HCT116 (cell line): ENCODE data around the gene CD8B2. TPM values are rescaled to one million over a fixed set of nuclear protein-coding genes. Genes with fewer than 3 reads are reported as not detected.
A peak's percentile ranks its signal among the peaks of the same experiment; 100 is the strongest.
"Not testable (repeated sequence)": the region's sequence is repeated elsewhere in the genome, so short reads cannot be mapped to it uniquely, and the experiment has no call there.

Source experiments
- ATAC-seq: fragments of 200-7000 bp; cut with Tn5 transposase; 2 replicates; pipeline ENCODE4 v1.9.1; 2020; ENCODE audit warnings: mild to moderate bottlenecking, moderate library complexity
- Bru-seq: library from RNA; stranded (reverse); fragments of 400-500 nt; gene quantifications from one replicate; lab custom pipeline; 2021; lab: Mats Ljungman, UMichigan
- BruChase-seq, 2 experiments: library from RNA; stranded (reverse); fragments of 400-500 nt; gene quantifications; one replicate each; lab custom pipeline; 2021; lab: Mats Ljungman, UMichigan
- BruUV-seq: library from RNA; stranded (reverse); fragments of 400-500 nt; replicated peaks from 2 replicates; lab custom pipeline; 2021; lab: Mats Ljungman, UMichigan
- CTCF ChIA-PET: fragments of 300-600 bp; sonication (Branson Sonifier 250); formaldehyde crosslinking; loops from one replicate; lab custom pipeline; 2021; ENCODE audit warnings: antibody characterized with exemption; lab: Charles Lee
- POLR2A ChIA-PET: fragments of 300-600, 350-600 bp; sonication (Branson Sonifier 250); formaldehyde crosslinking; loops from one replicate; lab custom pipeline; 2021; ENCODE audit warnings: antibody characterized with exemption; lab: Charles Lee
- RAD21 ChIA-PET, 2 experiments: fragments of 300-600 bp; sonication (Branson Sonifier 250); formaldehyde crosslinking; loops; one replicate each; lab custom pipeline; 2023; ENCODE audit warnings: low total read pairs in 2 of 2; ENCODE audit not compliant: uncharacterized antibody in 2 of 2, unreplicated experiment in 2 of 2, low non-redundant PET in 1 of 2; lab: Charles Lee
- DNase-seq: peaks from one replicate; pipeline ENCODE4 v3.0.0-alpha.2; 2010; ENCODE audit warnings: low read depth, low spot score
- H2AFZ ChIP-seq: fragments of 200-600 bp; shearing (Covaris generic), sonication (generic); 2 replicates; pipeline ENCODE4 v1.6.1; 2017; ENCODE audit warnings: low read depth, mixed run types, mixed read lengths, antibody characterized with exemption, low read length; ENCODE audit not compliant: poor library complexity, severe bottlenecking
- H3K27ac ChIP-seq: 2 replicates; pipeline ENCODE4 v1.5.1; 2012; ENCODE audit warnings: low read depth, low read length
- H3K27me3 ChIP-seq: fragments of 200-600 bp; sonication (generic); 2 replicates; pipeline ENCODE4 v1.6.1; 2016; ENCODE audit warnings: mixed run types, low read length, mixed read lengths; ENCODE audit not compliant: insufficient read depth
- H3K36me3 ChIP-seq, 2 experiments: fragments of 200-500 bp in 1 of 2; fragments of 200-600 bp in 1 of 2; sonication (Bioruptor generic) in 1 of 2; sonication (generic) in 1 of 2; 2 replicates each; pipeline versions ENCODE4 v1.5.1 to v1.6.1; 2014 to 2016; ENCODE audit warnings: low read length in 2 of 2, inconsistent platforms in 1 of 2, mixed read lengths in 1 of 2, mixed run types in 1 of 2; ENCODE audit not compliant: insufficient read depth in 2 of 2, control insufficient read depth in 1 of 2
- H3K4me1 ChIP-seq, 2 experiments: fragments of 200-600 bp in 1 of 2; sonication (generic) in 1 of 2; 2 replicates each; pipeline versions ENCODE4 v1.5.1 to v1.6.1; 2012 to 2017; ENCODE audit warnings: low read length in 2 of 2, inconsistent platforms in 1 of 2, mild to moderate bottlenecking in 1 of 2, mixed read lengths in 1 of 2, mixed run types in 1 of 2, moderate library complexity in 1 of 2; ENCODE audit not compliant: insufficient read depth in 2 of 2, control insufficient read depth in 1 of 2
- H3K4me2 ChIP-seq: fragments of 200-600 bp; sonication (generic); 2 replicates; pipeline ENCODE4 v1.6.1; 2017; ENCODE audit warnings: mixed run types, low read length, mixed read lengths
- H3K4me3 ChIP-seq, 2 experiments: fragments of 200-600 bp in 1 of 2; sonication (generic) in 1 of 2; replicated peaks in 1 of 2; 2 replicates each; pipeline ENCODE4 v1.5.1; 2011 to 2016; ENCODE audit warnings: low read length in 2 of 2, control low read depth in 1 of 2, low read depth in 1 of 2, mild to moderate bottlenecking in 1 of 2, mixed read lengths in 1 of 2, mixed run types in 1 of 2
- H3K79me2 ChIP-seq: fragments of 200-600 bp; sonication (generic); 2 replicates; pipeline ENCODE4 v1.6.1; 2017; ENCODE audit warnings: mild to moderate bottlenecking, mixed run types, low read length, moderate library complexity, mixed read lengths; ENCODE audit not compliant: insufficient read depth
- H3K9ac ChIP-seq: fragments of 200-600 bp; sonication (generic); 2 replicates; pipeline ENCODE4 v1.6.1; 2016; ENCODE audit warnings: low read length, mixed read lengths
- H3K9me2 ChIP-seq: fragments of 200-600 bp; sonication (generic), shearing (Covaris generic); 2 replicates; pipeline ENCODE4 v1.6.1; 2017; ENCODE audit warnings: mixed run types, mild to moderate bottlenecking, moderate library complexity; ENCODE audit not compliant: insufficient read depth
- H3K9me3 ChIP-seq, 2 experiments: fragments of 200-500 bp in 1 of 2; fragments of 200-600 bp in 1 of 2; sonication (Bioruptor generic) in 1 of 2; sonication (generic) in 1 of 2; 2 replicates each; pipeline ENCODE4 v1.6.1; 2014 to 2017; ENCODE audit warnings: low read length in 2 of 2, mixed read lengths in 2 of 2, inconsistent platforms in 1 of 2, low read depth in 1 of 2, mild to moderate bottlenecking in 1 of 2, mixed run types in 1 of 2, moderate library complexity in 1 of 2; ENCODE audit not compliant: control insufficient read depth in 1 of 2, insufficient read depth in 1 of 2
- H4K20me1 ChIP-seq: fragments of 200-600 bp; sonication (generic), shearing (Covaris generic); 2 replicates; pipeline ENCODE4 v1.6.1; 2017; ENCODE audit warnings: mixed run types, mild to moderate bottlenecking, moderate library complexity; ENCODE audit not compliant: insufficient read depth
- intact Hi-C: fragments of 100-400 bp; cut with micrococcal nuclease; formaldehyde crosslinking; loops from 2 replicates; pipeline ENCODE4 v1.10.0; 2022
- long read RNA-seq: library from polyadenylated mRNA; unstranded; transcript quantifications from one replicate; pipeline ENCODE4 v2.0.0, GENCODE V29; 2021; ENCODE audit not compliant: unreplicated experiment
- polyA plus RNA-seq: library from polyadenylated mRNA; unstranded; fragments of >200 nt; gene quantifications from 2 replicates; pipeline ENCODE4 v1.2.1, GENCODE V29; 2012; ENCODE audit warnings: missing spikeins
- total RNA-seq: library from RNA; stranded (reverse); gene quantifications from one replicate; pipeline ENCODE4 v1.2.1, GENCODE V29; 2021; ENCODE audit not compliant: unreplicated experiment
- TF ChIP-seq, protein P1 (sequence below), 3 experiments: fragments of 200-600 bp in 1 of 3; sonication (generic) in 1 of 3; IDR thresholded peaks in 2 of 3; conservative IDR thresholded peaks in 1 of 3; 2 replicates each; pipeline ENCODE4 v1.5.1; 2012 to 2017; ENCODE audit warnings: low read depth in 2 of 3, low read length in 2 of 3, antibody characterized with exemption in 1 of 3, borderline replicate concordance in 1 of 3, control low read depth in 1 of 3, mild to moderate bottlenecking in 1 of 3, mixed read lengths in 1 of 3, mixed run types in 1 of 3, moderate library complexity in 1 of 3; ENCODE audit not compliant: insufficient read depth in 1 of 3

The CD8B2 gene
- total RNA-seq (not detected), Bru-seq, nascent RNA (not detected), BruChase-seq, experiment 1, labeled RNA remaining after a 6-hour chase (not detected), BruChase-seq, experiment 2, labeled RNA remaining after a 2-hour chase (not detected)
- polyA plus RNA-seq = not detected in 2 replicates
- long read RNA-seq = 0 reads

- H3K36me3 ChIP-seq, ATAC-seq, H3K9me3 ChIP-seq, H3K79me2 ChIP-seq, H2AFZ ChIP-seq, H3K9me2 ChIP-seq, H3K9ac ChIP-seq, BruUV-seq, H4K20me1 ChIP-seq, CTCF ChIA-PET, H3K27me3 ChIP-seq, H3K4me3 ChIP-seq, RAD21 ChIA-PET, H3K27ac ChIP-seq, DNase-seq, H3K4me2 ChIP-seq, intact Hi-C loops, POLR2A ChIA-PET, H3K4me1 ChIP-seq: not testable (repeated sequence)
Observed at GRCh38 chr2:106486551-106487385, at the start of gene CD8B2. Gene CD8B2, plus strand, starts transcription at chr2:106487364. Its CDS starts 63 bp downstream, at chr2:106487427.

- RAD21 ChIA-PET, H3K9me2 ChIP-seq, H3K4me2 ChIP-seq, H2AFZ ChIP-seq, H4K20me1 ChIP-seq, H3K27me3 ChIP-seq, BruUV-seq, intact Hi-C loops, H3K27ac ChIP-seq, H3K4me3 ChIP-seq, H3K36me3 ChIP-seq, H3K79me2 ChIP-seq, H3K9ac ChIP-seq, POLR2A ChIA-PET: not testable (repeated sequence)
- CTCF ChIA-PET = interaction anchor here (1.0 kb wide), 1 partner anchor 81 kb away, joined by 3 read pairs; no protein-coding TSS in a partner anchor
- ATAC-seq (peak; percentile 81), DNase-seq (peak; percentile 0)
- TF ChIP-seq, protein P1, sequence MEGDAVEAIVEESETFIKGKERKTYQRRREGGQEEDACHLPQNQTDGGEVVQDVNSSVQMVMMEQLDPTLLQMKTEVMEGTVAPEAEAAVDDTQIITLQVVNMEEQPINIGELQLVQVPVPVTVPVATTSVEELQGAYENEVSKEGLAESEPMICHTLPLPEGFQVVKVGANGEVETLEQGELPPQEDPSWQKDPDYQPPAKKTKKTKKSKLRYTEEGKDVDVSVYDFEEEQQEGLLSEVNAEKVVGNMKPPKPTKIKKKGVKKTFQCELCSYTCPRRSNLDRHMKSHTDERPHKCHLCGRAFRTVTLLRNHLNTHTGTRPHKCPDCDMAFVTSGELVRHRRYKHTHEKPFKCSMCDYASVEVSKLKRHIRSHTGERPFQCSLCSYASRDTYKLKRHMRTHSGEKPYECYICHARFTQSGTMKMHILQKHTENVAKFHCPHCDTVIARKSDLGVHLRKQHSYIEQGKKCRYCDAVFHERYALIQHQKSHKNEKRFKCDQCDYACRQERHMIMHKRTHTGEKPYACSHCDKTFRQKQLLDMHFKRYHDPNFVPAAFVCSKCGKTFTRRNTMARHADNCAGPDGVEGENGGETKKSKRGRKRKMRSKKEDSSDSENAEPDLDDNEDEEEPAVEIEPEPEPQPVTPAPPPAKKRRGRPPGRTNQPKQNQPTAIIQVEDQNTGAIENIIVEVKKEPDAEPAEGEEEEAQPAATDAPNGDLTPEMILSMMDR (IDR thresholded peaks at IDR 0.05 in 2 of 3, conservative IDR thresholded peaks at IDR 0.05 in 1 of 3; ENCODE audit: borderline replicate concordance in 1 of 3, insufficient read depth in 1 of 3, low read depth in 2 of 3, low read length in 2 of 3) = peak in 1 of 3 experiments; percentile 17; a peak in 1 of 6 replicates
- TF ChIP-seq, all 23 proteins: peak for 1; not testable (repeated sequence) for 22
- not testable (repeated sequence) for H3K9me3 ChIP-seq, H3K4me1 ChIP-seq
Observed at GRCh38 chr2:106461882-106462281, 25.3 kb upstream of the CD8B2 start.

DNA sequence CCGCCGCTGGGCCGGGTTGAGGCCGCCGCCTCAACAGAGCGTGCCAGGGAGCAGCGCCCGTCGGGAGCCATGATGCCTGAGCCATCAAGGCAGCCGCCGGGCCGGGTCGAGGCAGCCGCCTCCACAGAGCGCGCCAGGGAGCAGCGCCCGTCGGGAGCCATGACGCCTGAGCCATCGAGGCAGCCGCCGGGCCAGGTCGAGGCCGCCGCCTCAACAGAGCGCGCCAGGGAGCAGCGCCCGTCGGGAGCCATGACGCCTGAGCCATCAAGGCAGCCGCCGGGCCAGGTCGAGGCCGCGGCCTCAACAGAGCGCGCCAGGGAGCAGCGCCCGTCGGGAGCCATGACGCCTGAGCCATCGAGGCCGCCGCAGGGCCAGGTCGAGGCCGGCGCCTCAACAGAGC is 19.6 kb upstream of the CD8B2 start:
- H3K79me2 ChIP-seq, RAD21 ChIA-PET, ATAC-seq, BruUV-seq, H3K4me3 ChIP-seq, CTCF ChIA-PET, H2AFZ ChIP-seq, POLR2A ChIA-PET, H3K36me3 ChIP-seq, H3K4me2 ChIP-seq, H3K9ac ChIP-seq, H4K20me1 ChIP-seq, H3K27ac ChIP-seq, H3K9me2 ChIP-seq, H3K4me1 ChIP-seq, H3K9me3 ChIP-seq, DNase-seq, H3K27me3 ChIP-seq, intact Hi-C loops: not testable (repeated sequence)
